Measurements from ENCODE around the gene NUDT15.
"Not testable (repeated sequence)": the region's sequence is repeated elsewhere in the genome, so short reads cannot be mapped to it uniquely, and the experiment has no call there.

Gene NUDT15

GRCh38 chr13:48043789-48044503, 6.4 kb downstream of the NUDT15 start:
- no peak for DNase-seq

- DNase-seq, result no peak
Observed at GRCh38 chr13:48050550-48050949, 13.0 kb downstream of the NUDT15 start.

GRCh38 chr13:48054601-48055000, 17.1 kb downstream of the NUDT15 start:
- DNase-seq, result no peak

GRCh38 chr13:48055712-48056111, 18.2 kb downstream of the NUDT15 start:
- no peak for DNase-seq

GRCh38 chr13:48058536-48058935, 21.0 kb downstream of the NUDT15 start:
- DNase-seq, result not testable (repeated sequence)

- DNase-seq, result not testable (repeated sequence)
Observed at GRCh38 chr13:48059951-48060350, 22.4 kb downstream of the NUDT15 start.

GRCh38 chr13:48066310-48066989, 28.9 kb downstream of the NUDT15 start:
- no peak for DNase-seq

- DNase-seq, result no peak
Observed at GRCh38 chr13:48068036-48068435, 30.5 kb downstream of the NUDT15 start.

GRCh38 chr13:48068952-48069351, 31.4 kb downstream of the NUDT15 start:
- no peak for DNase-seq

GRCh38 chr13:48069573-48069972, 32.0 kb downstream of the NUDT15 start:
- DNase-seq, result no peak

GRCh38 chr13:48070942-48071341, 33.4 kb downstream of the NUDT15 start:
- DNase-seq, result no peak

- DNase-seq, result no peak
Observed at GRCh38 chr13:48072304-48072703, 34.8 kb downstream of the NUDT15 start.

- no peak for DNase-seq
Observed at GRCh38 chr13:48072787-48073186, 35.3 kb downstream of the NUDT15 start.

- DNase-seq, result no peak
Observed at GRCh38 chr13:48074006-48074405, 36.5 kb downstream of the NUDT15 start.

- no peak for DNase-seq
Observed at GRCh38 chr13:48078251-48078656, 40.7 kb downstream of the NUDT15 start.

GRCh38 chr13:48081739-48082138, 44.2 kb downstream of the NUDT15 start:
- no peak for DNase-seq

GRCh38 chr13:48086272-48086671, 48.7 kb downstream of the NUDT15 start:
- DNase-seq, result no peak

- no peak for DNase-seq
Observed at GRCh38 chr13:48093588-48093987, 56.1 kb downstream of the NUDT15 start.

GRCh38 chr13:48094404-48094780, 56.9 kb downstream of the NUDT15 start:
- DNase-seq, result no peak

- peak; percentile 40 for DNase-seq
Observed at GRCh38 chr13:48094781-48095502, 57.4 kb downstream of the NUDT15 start, which contains the start of gene MED4. Gene MED4, minus strand, starts transcription at chr13:48095104. Its CDS starts 26 bp downstream, at chr13:48095078.

GRCh38 chr13:48096670-48097069, 59.1 kb downstream of the NUDT15 start:
- no peak for DNase-seq

All from NCI-H510A treated with DMSO at 0.1 percent for 48 hours (cell line).